Aorta (tissue), 5 donors: ENCODE measurements around the gene RARB. TPM values are rescaled to one million over a fixed set of nuclear protein-coding genes. Genes with fewer than 3 reads are reported as not detected.

Experiments
- ATAC-seq: fragments of 200-7000 bp; cut with Tn5 transposase; one replicate; pipeline ENCODE4 v1.9.1; 2022; ENCODE audit warnings: moderate library complexity; ENCODE audit not compliant: low FRiP score
- DNase-seq, 2 donors: peaks; one replicate each; pipeline ENCODE4 v3.0.0-alpha.2; 2020
- H3K27ac ChIP-seq, 2 donors: one replicate each; pipeline ENCODE4 v1.5.1; 2013; ENCODE audit warnings: low read length in 2 of 2, mild to moderate bottlenecking in 2 of 2, moderate library complexity in 2 of 2, control low read depth in 1 of 2, inconsistent platforms in 1 of 2, low read depth in 1 of 2
- H3K27me3 ChIP-seq, 2 donors: one replicate each; pipeline ENCODE4 v1.6.1; 2013; ENCODE audit warnings: control low read depth in 1 of 2, low read length in 1 of 2, mild to moderate bottlenecking in 1 of 2, moderate library complexity in 1 of 2; ENCODE audit not compliant: insufficient read depth in 2 of 2, control insufficient read depth in 1 of 2
- H3K36me3 ChIP-seq, 2 donors: one replicate each; pipeline ENCODE4 v1.6.1; 2013; ENCODE audit warnings: control low read depth in 1 of 2, low read length in 1 of 2, mild to moderate bottlenecking in 1 of 2; ENCODE audit not compliant: insufficient read depth in 2 of 2, control insufficient read depth in 1 of 2
- H3K4me1 ChIP-seq, 2 donors: one replicate each; pipeline ENCODE4 v1.6.1; 2013; ENCODE audit warnings: low read length in 2 of 2, control low read depth in 1 of 2, mild to moderate bottlenecking in 1 of 2, moderate library complexity in 1 of 2; ENCODE audit not compliant: insufficient read depth in 2 of 2, control insufficient read depth in 1 of 2
- H3K4me3 ChIP-seq, 2 donors: one replicate each; pipeline ENCODE4 v1.5.1; 2013; ENCODE audit warnings: low read length in 2 of 2, control low read depth in 1 of 2, mild to moderate bottlenecking in 1 of 2
- H3K9me3 ChIP-seq: one replicate; pipeline ENCODE4 v1.6.1; 2013; ENCODE audit warnings: mild to moderate bottlenecking, low read length; ENCODE audit not compliant: control insufficient read depth
- WGBS, 2 donors: extraction: QIAGEN DNeasy Blood & Tissue Kit; methylation state at CpG; one replicate each; pipeline ENCODE4 v1.1.7; 2013; 5-methylcytosine and 5-hydroxymethylcytosine counted together
- intact Hi-C, 2 donors: fragments of 100-400 bp; cut with DNase I; formaldehyde crosslinking; loops; one replicate each; pipeline versions ENCODE4 v1.14.2 to v1.15.0; 2022
- polyA plus RNA-seq, 2 donors: library from polyadenylated mRNA; stranded (reverse); fragments of 200-250 nt; gene quantifications; one replicate each; pipeline ENCODE4 v1.2.3, GENCODE V29; 2013
- total RNA-seq, 2 donors: library from RNA; stranded (reverse); fragmentation: NEBNext Ultra II Directional; extraction: Animal tissue kit (Norgen Biotek cat#: 25700); gene quantifications; one replicate each; pipeline ENCODE4 v1.2.1, GENCODE V29; 2021
- donor health status: healthy with polysubstance abuse.
- donor health status: Bipolar disorder and iron deficiency.
- donor health status: DM: no; HTN: no; CAD: no.
- donor health status: DM: no; HTN: no; CAD: no.
- donor health status: DM: yes; HTN: yes; CAD: no.

The RARB gene
- total and polyA plus RNA-seq, 4 donors = 1.6 to 7.0 (median 4.4) TPM

GRCh38 chr3:25610167-25610566 lies 182.1 kb downstream of the RARB start:
- H3K27me3 ChIP-seq = no peaks in the 10 kb centered on the region
- intact Hi-C loops = no loop called here
- H3K36me3 ChIP-seq = peaks cover 0 to 2% of the 10 kb centered on the region in 2 donors
- H3K4me3 ChIP-seq = no peak overlapping the region
- ATAC-seq (no peak), DNase-seq (no peak)
- H3K9me3 ChIP-seq = no peaks in the 10 kb centered on the region
- no peak overlapping the region for H3K27ac ChIP-seq
- H3K4me1 ChIP-seq = no peaks in the 10 kb centered on the region
- 96% methylated on average over 1 of the region's 1 CpG for WGBS, 2 donors

GRCh38 chr3:25610779-25611178 lies 182.7 kb downstream of the RARB start:
- ATAC-seq = no peak
- Histone ChIP-seq H3K27me3 (no peaks in the 10 kb centered on the region), H3K36me3 (peaks cover 0 to 2% of the 10 kb centered on the region in 2 donors), H3K4me1 (no peaks in the 10 kb centered on the region), H3K27ac (no peak overlapping the region), H3K4me3 (no peak overlapping the region), H3K9me3 (no peaks in the 10 kb centered on the region)
- no peak for DNase-seq
- intact Hi-C loops = no loop called here

DNA sequence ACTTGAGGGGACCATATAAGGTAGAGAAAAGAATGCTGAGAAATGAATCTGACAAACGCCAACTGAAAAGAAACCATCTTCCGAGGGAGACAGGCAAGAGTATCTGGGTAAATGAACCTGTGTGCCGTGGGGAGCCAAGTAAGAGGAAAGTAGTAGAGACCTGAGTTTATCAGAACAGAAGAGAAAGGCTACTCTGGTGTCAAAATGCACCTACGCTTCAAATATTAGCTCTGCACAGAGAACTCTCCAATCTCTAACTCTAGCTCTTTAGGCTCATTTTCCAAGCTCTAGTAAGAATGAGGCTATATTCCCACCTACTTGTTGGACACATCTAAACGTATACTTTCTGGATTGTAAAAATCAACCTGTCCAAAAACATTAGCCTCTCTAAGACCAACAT lies 183.1 kb downstream of the RARB start:
- H3K4me1 ChIP-seq = no peaks in the 10 kb centered on the region
- no peak overlapping the region for H3K27ac ChIP-seq
- H3K36me3 ChIP-seq = peaks cover 0 to 2% of the 10 kb centered on the region in 2 donors
- no peaks in the 10 kb centered on the region for H3K27me3 ChIP-seq
- DNase-seq = no peak
- H3K4me3 ChIP-seq = no peak overlapping the region
- no peaks in the 10 kb centered on the region for H3K9me3 ChIP-seq
- ATAC-seq = no peak
- intact Hi-C loops = no loop called here
- 93 to 94% methylated on average over 5 of the region's 5 CpGs for WGBS, 2 donors

- DNase-seq (no peak), ATAC-seq (no peak)
- H3K4me3 ChIP-seq = no peak overlapping the region
- intact Hi-C loops = no loop called here
- H3K27me3 ChIP-seq = no peaks in the 10 kb centered on the region
- H3K9me3 ChIP-seq = no peaks in the 10 kb centered on the region
- H3K4me1 ChIP-seq = no peaks in the 10 kb centered on the region
- no peak overlapping the region for H3K27ac ChIP-seq
- H3K36me3 ChIP-seq = no peaks in the 10 kb centered on the region
Measured at GRCh38 chr3:25618028-25618427, 190.0 kb downstream of the RARB start.

GRCh38 chr3:25619382-25619781 lies 191.3 kb downstream of the RARB start:
- DNase-seq (no peak), ATAC-seq (no peak)
- Histone ChIP-seq H3K27ac (no peak overlapping the region), H3K4me3 (no peak overlapping the region), H3K4me1 (no peaks in the 10 kb centered on the region), H3K36me3 (no peaks in the 10 kb centered on the region), H3K9me3 (no peaks in the 10 kb centered on the region), H3K27me3 (no peaks in the 10 kb centered on the region)
- intact Hi-C loops = no loop called here

DNA sequence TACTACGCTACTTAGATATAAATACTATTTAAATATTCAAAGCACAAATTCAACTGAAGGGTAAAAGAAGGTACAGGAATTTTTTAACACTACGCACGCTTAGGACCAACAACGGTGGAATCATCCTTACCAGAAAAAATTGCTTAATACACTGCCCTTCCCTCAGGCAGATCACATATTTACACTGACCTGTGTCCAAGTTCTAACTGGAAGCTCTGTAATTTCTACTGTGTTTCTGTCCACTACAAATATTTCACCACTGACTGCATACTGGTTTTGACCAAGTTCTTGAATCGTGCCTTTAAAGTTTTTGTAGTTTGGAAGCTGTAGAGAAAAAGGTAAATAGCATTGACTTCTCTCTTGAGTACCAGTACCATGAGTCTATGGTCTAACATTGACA lies 192.4 kb downstream of the RARB start:
- ATAC-seq (no peak), DNase-seq (no peak)
- H3K4me1 ChIP-seq = no peaks in the 10 kb centered on the region
- intact Hi-C loops = no loop called here
- no peak overlapping the region for H3K4me3 ChIP-seq
- H3K27me3 ChIP-seq = no peaks in the 10 kb centered on the region
- H3K27ac ChIP-seq = no peak overlapping the region
- 85 to 87% methylated on average over 5 of the region's 5 CpGs for WGBS, 2 donors
- H3K9me3 ChIP-seq = no peaks in the 10 kb centered on the region
- no peaks in the 10 kb centered on the region for H3K36me3 ChIP-seq

- intact Hi-C loops = no loop called here
- Histone ChIP-seq H3K4me3 (no peak overlapping the region), H3K36me3 (no peaks in the 10 kb centered on the region), H3K9me3 (no peaks in the 10 kb centered on the region), H3K27me3 (no peaks in the 10 kb centered on the region), H3K4me1 (no peaks in the 10 kb centered on the region), H3K27ac (no peak overlapping the region)
- no peak for DNase-seq
- 98 to 100% methylated on average over 2 of the region's 2 CpGs for WGBS, 2 donors
- ATAC-seq = no peak
Measured at GRCh38 chr3:25621087-25621486, 193.0 kb downstream of the RARB start.

DNA sequence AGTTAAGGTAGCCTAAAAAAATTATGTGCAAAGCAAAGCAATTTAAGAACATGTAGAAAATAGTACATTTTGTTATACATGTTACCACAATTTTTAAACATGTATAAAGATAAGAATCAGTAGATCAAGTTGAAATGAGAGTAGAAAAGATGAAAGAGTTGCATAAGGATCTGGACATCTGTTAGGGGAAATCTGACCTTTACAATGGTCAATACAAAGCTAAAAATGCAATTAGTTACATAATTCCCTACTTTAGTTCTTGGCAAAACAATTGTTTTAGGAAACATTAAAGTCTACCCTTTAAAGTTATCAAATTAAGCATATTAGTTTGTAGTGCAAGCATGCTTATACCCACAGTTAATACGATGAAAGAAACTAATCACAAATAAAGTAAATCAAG lies 203.9 kb downstream of the RARB start:
- Histone ChIP-seq H3K27me3 (no peaks in the 10 kb centered on the region), H3K27ac (no peak overlapping the region), H3K4me3 (no peak overlapping the region), H3K9me3 (no peaks in the 10 kb centered on the region), H3K4me1 (no peaks in the 10 kb centered on the region), H3K36me3 (peaks cover 3 to 4% of the 10 kb centered on the region in 2 donors)
- ATAC-seq (no peak), DNase-seq (no peak)
- intact Hi-C loops = no loop called here
- 66 to 77% methylated on average over 1 of the region's 1 CpG for WGBS, 2 donors

GRCh38 chr3:25633919-25634318 lies 205.9 kb downstream of the RARB start:
- WGBS, 2 donors = 93 to 94% methylated on average over 3 of the region's 3 CpGs

More at GRCh38 chr3:25633919-25634318, 205.9 kb downstream of the RARB start:
- DNase-seq (no peak), ATAC-seq (no peak)
- Histone ChIP-seq H3K9me3 (no peaks in the 10 kb centered on the region), H3K27me3 (no peaks in the 10 kb centered on the region), H3K36me3 (peaks cover 0 to 4% of the 10 kb centered on the region in 2 donors), H3K4me3 (no peak overlapping the region), H3K27ac (no peak overlapping the region), H3K4me1 (no peaks in the 10 kb centered on the region)
- intact Hi-C loops = no loop called here
